Pancreas (tissue), 10 donors: ENCODE data around the gene ZNF275. TPM values are rescaled to one million over a fixed set of nuclear protein-coding genes. Genes with fewer than 3 reads are reported as not detected.

Experiments used
- ATAC-seq, 4 donors: fragments of 200-7000 bp; cut with Tn5 transposase; one replicate each; pipeline versions ENCODE4 v1.8.0 to v1.9.1; 2020; ENCODE audit warnings: mild to moderate bottlenecking in 4 of 4, moderate library complexity in 4 of 4
- DNase-seq, 6 donors: peaks; one replicate each; pipeline ENCODE4 v3.0.0-alpha.2; 2020
- FAIRE-seq: peaks from 2 replicates; lab custom pipeline; 2012; peaks lifted over from hg19 to GRCh38; lab: Jason Lieb, UNC
- H3K27ac ChIP-seq, 4 donors: fragments of 200-600 bp; sonication (generic); 1 replicate in 3 of 4; 2 replicates in 1 of 4; pipeline versions ENCODE4 v1.5.0 to v1.8.0; 2020
- H3K27me3 ChIP-seq, 4 donors: fragments of 200-600 bp; one replicate each; pipeline ENCODE4 v1.8.0; 2021
- H3K36me3 ChIP-seq, 3 donors: fragments of 200-600 bp; sonication (generic) in 1 of 3; one replicate each; pipeline versions ENCODE4 v1.5.0 to v1.8.0; 2020 to 2021
- H3K4me1 ChIP-seq, 3 donors: fragments of 200-600 bp; one replicate each; pipeline ENCODE4 v1.8.0; 2021
- H3K4me3 ChIP-seq, 4 donors: fragments of 200-600 bp; sonication (generic) in 2 of 4; one replicate each; pipeline versions ENCODE4 v1.5.0 to v1.8.0; 2020 to 2021
- H3K9me3 ChIP-seq, 4 donors: fragments of 200-600 bp; one replicate each; pipeline ENCODE4 v1.8.0; 2021
- WGBS, 2 donors: extraction: QIAGEN DNeasy Blood & Tissue Kit; methylation state at CpG; one replicate each; pipeline ENCODE4 v1.1.7; 2013; 5-methylcytosine and 5-hydroxymethylcytosine counted together
- intact Hi-C, 3 donors: fragments of 100-400 bp; cut with DNase I; formaldehyde crosslinking; loops; one replicate each; pipeline versions ENCODE4 v1.11.1 to v1.14.2; 2022
- polyA plus RNA-seq, 2 donors: library from polyadenylated mRNA; stranded (reverse); fragments of 200-250 nt; gene quantifications; one replicate each; pipeline ENCODE4 v1.2.3, GENCODE V29; 2013
- total RNA-seq, 6 donors: library from RNA; stranded (reverse); fragmentation: NEBNext Ultra II Directional in 4 of 6; extraction: Animal tissue kit (Norgen Biotek cat#: 25700) in 4 of 6; gene quantifications; one replicate each; pipeline versions ENCODE4 v1.2.1 to v1.2.4, GENCODE V29; 2021 to 2023
- TF ChIP-seq, protein P1 (sequence below), 4 donors: fragments of 200-600 bp; sonication (generic) in 3 of 4; IDR thresholded peaks; one replicate each; pipeline versions ENCODE4 v1.5.0 to v1.8.0; 2021; ENCODE audit warnings: antibody characterized with exemption in 4 of 4
- donor health status: healthy with polysubstance abuse.
- donor health status: DM: no; HTN: no; CAD: no; lungs with moderate emphysema.
- donor health status: DM: no; HTN: no; CAD: no.
- donor health status: control.
- donor health status: control.
- donor health status: Bipolar disorder and iron deficiency.
- donor health status: DM: yes; HTN: yes; CAD: no.
- donor health status: DM: no; HTN: no; CAD: no.
- donor health status: DM: no; HTN: no; CAD: no.
- donor health status: DM: yes; HTN: yes; CAD: no.

The ZNF275 gene
- total and polyA plus RNA-seq, 8 donors, result 3.7 to 9.9 (median 6.3) TPM

DNA sequence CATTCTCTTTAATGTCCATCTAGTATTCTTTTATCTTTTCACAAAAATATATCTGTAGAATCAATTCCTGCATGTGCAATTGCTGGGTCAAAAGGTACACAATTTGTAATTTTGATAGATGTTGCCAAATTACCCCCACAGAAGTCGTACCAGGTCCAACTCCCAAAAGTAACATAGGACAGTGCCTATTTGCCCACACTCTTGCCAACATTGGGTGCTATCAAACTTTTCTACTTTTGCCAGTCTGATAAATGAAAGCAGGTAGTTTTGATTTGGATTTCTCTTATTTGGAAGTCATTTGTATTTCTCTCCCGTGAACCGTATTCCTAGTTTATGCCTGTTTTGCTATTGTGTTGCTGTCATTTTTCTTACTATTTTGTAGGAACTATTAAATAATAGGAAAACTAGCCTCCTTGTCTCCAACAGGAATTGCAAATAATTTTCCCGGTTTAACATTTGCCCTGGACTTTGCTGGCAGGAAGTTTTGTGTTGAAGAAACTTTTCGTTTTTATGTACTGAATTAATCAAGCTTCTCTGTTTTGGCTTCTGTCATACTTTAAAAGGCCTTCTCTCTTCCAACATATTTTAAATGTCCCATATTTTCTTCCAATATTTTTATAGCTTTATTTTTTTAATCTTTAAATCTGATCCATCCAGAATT lies 33.1 kb downstream of the ZNF275 start:
- no peak overlapping the region for H3K4me3 ChIP-seq
- H3K27me3 ChIP-seq, result peaks cover 0 to 6% (median 0%) of the 10 kb centered on the region in 4 donors
- DNase-seq (no peak), FAIRE-seq (peak; percentile 26), ATAC-seq (no peak)
- 77 to 82% methylated on average over 5 of the region's 5 CpGs for WGBS, 2 donors
- H3K27ac ChIP-seq, result no peak overlapping the region
- TF ChIP-seq, protein P1, sequence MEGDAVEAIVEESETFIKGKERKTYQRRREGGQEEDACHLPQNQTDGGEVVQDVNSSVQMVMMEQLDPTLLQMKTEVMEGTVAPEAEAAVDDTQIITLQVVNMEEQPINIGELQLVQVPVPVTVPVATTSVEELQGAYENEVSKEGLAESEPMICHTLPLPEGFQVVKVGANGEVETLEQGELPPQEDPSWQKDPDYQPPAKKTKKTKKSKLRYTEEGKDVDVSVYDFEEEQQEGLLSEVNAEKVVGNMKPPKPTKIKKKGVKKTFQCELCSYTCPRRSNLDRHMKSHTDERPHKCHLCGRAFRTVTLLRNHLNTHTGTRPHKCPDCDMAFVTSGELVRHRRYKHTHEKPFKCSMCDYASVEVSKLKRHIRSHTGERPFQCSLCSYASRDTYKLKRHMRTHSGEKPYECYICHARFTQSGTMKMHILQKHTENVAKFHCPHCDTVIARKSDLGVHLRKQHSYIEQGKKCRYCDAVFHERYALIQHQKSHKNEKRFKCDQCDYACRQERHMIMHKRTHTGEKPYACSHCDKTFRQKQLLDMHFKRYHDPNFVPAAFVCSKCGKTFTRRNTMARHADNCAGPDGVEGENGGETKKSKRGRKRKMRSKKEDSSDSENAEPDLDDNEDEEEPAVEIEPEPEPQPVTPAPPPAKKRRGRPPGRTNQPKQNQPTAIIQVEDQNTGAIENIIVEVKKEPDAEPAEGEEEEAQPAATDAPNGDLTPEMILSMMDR (IDR thresholded peaks at IDR 0.05), result no peak
- no peaks in the 10 kb centered on the region for H3K4me1 ChIP-seq
- no peaks in the 10 kb centered on the region for H3K9me3 ChIP-seq
- H3K36me3 ChIP-seq, result no peaks in the 10 kb centered on the region
- intact Hi-C loops, result no loop called here

DNA sequence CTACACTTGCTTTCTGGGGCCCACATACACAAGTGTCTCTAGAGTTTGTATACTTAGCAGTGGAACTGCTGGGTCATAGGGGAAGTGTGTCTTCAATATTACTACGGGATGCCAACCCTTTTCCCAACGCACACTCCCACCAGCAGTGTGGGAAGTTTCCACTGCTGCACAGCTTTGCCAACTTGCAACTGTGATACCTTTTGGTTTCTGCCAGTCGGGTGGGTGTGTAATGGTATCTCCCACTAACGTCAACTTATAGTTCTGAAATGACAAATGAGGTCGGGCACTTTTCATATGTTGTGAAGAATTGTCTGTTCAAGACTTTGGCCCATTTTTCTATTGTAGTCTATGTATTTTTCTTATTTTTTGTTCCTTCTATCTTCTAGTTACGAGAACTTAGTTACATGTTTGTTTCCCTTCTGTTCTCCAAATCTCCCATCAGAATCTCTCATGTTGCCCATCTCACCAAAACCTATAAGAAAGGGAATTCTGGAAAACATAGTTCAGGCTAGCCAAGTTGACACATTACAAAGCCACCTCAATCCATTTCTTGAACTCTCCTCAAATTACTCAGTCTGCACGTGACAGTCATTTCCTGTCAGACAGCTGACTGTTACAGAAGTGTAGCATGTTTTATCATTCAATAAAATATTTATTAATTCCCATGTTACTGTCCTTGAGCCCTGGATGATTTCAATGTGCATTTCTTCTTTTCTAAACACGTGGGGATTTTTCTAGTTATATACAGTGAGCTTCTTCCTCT lies 36.5 kb downstream of the ZNF275 start:
- FAIRE-seq, result no peak
- no peak overlapping the region for H3K4me3 ChIP-seq
- H3K27me3 ChIP-seq, result no peaks in the 10 kb centered on the region
- H3K27ac ChIP-seq, result peak overlapping the region in 1 of 4 donors; percentile 46
- TF ChIP-seq, protein P1 (IDR thresholded peaks at IDR 0.05), result no peak
- H3K4me1 ChIP-seq, result no peaks in the 10 kb centered on the region
- ATAC-seq, result peak in 1 of 4 donors; percentile 57
- WGBS, 2 donors, result 51 to 52% methylated on average over 8 of the region's 8 CpGs
- H3K9me3 ChIP-seq, result no peaks in the 10 kb centered on the region
- H3K36me3 ChIP-seq, result no peaks in the 10 kb centered on the region
- intact Hi-C loops, result no loop called here
- no peak for DNase-seq

DNA sequence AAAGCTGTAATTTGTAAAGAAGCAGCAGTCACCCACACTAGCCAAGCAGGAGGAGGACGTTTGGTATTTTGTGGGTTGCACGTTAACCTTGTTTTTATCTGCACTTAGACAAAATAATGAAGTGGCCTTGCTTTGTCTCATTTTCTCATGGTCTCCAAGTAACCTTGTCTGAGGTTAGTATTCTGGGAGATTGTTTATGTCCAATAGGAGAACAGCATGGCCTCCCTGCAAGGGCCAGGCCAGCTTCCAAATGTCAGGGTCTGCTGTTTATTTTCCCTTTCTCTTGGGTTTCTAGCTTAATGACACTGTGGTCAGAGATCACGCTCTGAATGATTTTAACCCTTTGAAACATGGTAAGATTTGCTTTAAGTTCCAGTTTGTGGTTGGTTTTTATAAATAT lies 37.3 kb downstream of the ZNF275 start:
- FAIRE-seq (no peak), DNase-seq (no peak), ATAC-seq (peak in 2 of 4 donors; percentile 24 to 64)
- TF ChIP-seq, protein P1 (IDR thresholded peaks at IDR 0.05), result no peak
- peak overlapping the region in 1 of 4 donors; percentile 46 for H3K27ac ChIP-seq
- no peak overlapping the region for H3K4me3 ChIP-seq
- intact Hi-C loops, result no loop called here
- H3K9me3 ChIP-seq, result no peaks in the 10 kb centered on the region
- H3K36me3 ChIP-seq, result no peaks in the 10 kb centered on the region
- no peaks in the 10 kb centered on the region for H3K4me1 ChIP-seq
- H3K27me3 ChIP-seq, result no peaks in the 10 kb centered on the region
- 7 to 13% methylated on average over 3 of the region's 3 CpGs for WGBS, 2 donors

DNA sequence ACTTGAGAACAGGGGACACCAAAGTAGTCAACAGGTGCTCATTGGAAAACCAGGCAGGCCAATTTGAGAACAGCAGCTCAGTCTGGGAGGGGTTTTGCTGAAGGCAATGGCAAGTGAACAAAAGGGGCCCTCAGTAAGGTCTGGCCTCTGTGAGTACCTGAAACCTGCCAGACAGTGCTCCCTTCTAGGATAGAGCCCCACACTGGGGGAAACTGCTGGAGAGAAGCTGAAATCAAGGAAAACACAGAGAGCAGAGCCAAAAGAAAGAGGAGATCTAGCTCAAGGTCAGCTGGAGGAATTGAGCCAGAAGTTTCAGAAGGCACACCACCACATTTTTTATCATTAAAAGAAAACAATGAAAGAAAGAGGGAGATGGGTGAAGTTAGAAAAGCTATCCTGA lies 39.0 kb downstream of the ZNF275 start:
- Histone ChIP-seq H3K4me3 (no peak overlapping the region), H3K4me1 (no peaks in the 10 kb centered on the region), H3K27ac (peak overlapping the region in 1 of 4 donors; percentile 19), H3K9me3 (no peaks in the 10 kb centered on the region), H3K27me3 (no peaks in the 10 kb centered on the region), H3K36me3 (no peaks in the 10 kb centered on the region)
- intact Hi-C loops, result no loop called here
- DNase-seq (no peak), ATAC-seq (peak in 1 of 4 donors; percentile 51), FAIRE-seq (no peak)
- TF ChIP-seq, protein P1 (IDR thresholded peaks at IDR 0.05), result no peak

DNA sequence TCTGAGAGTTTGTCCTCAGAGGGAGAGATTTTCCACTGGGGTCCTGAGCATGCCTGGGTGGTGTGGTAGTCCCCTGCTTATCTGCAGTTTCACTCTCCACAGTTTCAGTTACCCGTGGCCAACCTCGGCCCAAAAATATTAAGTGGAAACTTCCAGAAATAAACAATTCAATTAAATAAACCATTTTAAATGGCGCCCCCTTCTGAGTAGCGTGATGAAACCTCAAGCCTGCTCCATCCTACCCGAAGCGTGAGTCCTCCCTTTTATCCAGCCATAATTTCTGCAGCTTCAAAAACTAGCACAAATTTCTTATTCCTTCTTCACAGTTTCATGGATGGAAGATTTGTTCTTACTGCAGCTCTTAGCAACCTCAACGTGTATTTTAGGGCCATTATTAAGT lies 40.5 kb downstream of the ZNF275 start:
- no peak overlapping the region for H3K27ac ChIP-seq
- H3K9me3 ChIP-seq, result no peaks in the 10 kb centered on the region
- 72 to 88% methylated on average over 7 of the region's 7 CpGs for WGBS, 2 donors
- DNase-seq (no peak), FAIRE-seq (no peak), ATAC-seq (no peak)
- H3K4me3 ChIP-seq, result no peak overlapping the region
- no peaks in the 10 kb centered on the region for H3K27me3 ChIP-seq
- no peaks in the 10 kb centered on the region for H3K36me3 ChIP-seq
- H3K4me1 ChIP-seq, result no peaks in the 10 kb centered on the region
- intact Hi-C loops, result no loop called here
- TF ChIP-seq, protein P1 (IDR thresholded peaks at IDR 0.05), result no peak
